ENCODE measurements around the gene BRME1.
A peak's percentile ranks its signal among the peaks of the same experiment; 100 is the strongest.
"Not testable (repeated sequence)": the region's sequence is repeated elsewhere in the genome, so short reads cannot be mapped to it uniquely, and the experiment has no call there.

BRME1 gene

DNA sequence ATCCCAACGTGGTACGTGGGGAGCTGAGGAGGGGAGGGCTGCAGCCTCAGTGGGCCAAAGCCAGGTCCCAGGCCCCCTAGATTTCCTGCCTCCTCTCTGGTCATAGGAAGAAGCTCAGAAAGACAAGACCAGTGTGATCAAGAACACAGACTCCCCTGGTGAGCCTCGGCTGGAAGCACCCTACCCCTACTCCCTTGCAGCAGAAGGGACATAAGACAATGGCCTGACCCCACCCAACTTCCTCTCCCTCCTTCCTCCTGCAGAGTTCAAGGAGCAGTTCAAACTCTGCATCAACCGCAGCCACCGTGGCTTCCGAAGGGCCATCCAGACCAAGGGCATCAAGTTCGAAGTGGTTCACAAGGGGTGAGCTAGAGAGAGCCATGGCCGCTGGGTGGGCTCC, 20.8 kb upstream of the BRME1 start:
- Histone ChIP-seq H3K14ac (ENCODE audit: low read length) (no peak overlapping the region), H2BK15ac (ENCODE audit: low read length) (no peak overlapping the region), H3K4ac (ENCODE audit: low read length) (no peak overlapping the region), H3K36me3 (replicated peaks in 1 of 2; ENCODE audit: control insufficient read depth in 2 of 2, insufficient read depth in 2 of 2, low read length in 2 of 2) (peaks cover 38 to 58% of the 10 kb centered on the region in 2 donors), H4K91ac (ENCODE audit: low read depth, low read length, poor library complexity) (no peak overlapping the region), H3K4me1 (ENCODE audit: control insufficient read depth in 2 of 2, insufficient read depth in 1 of 2, low read depth in 1 of 2, low read length in 2 of 2) (no peaks in the 10 kb centered on the region), H2AK5ac (ENCODE audit: low read depth, low read length) (no peak overlapping the region), H3K23ac (ENCODE audit: low read depth, low read length, poor library complexity) (no peak overlapping the region), H2BK120ac (ENCODE audit: low read depth, low read length) (no peak overlapping the region), H3K9me3 (replicated peaks in 1 of 2; ENCODE audit: control insufficient read depth in 2 of 2, insufficient read depth in 1 of 2, low read depth in 1 of 2, low read length in 2 of 2) (no peaks in the 10 kb centered on the region), H3K4me3 (ENCODE audit: low read length in 2 of 2) (no peak overlapping the region), H3K27ac (replicated peaks; ENCODE audit: low read length) (no peak overlapping the region), H4K8ac (ENCODE audit: low read depth, low read length) (no peak overlapping the region), H3K27me3 (ENCODE audit: control insufficient read depth in 3 of 3, insufficient read depth in 3 of 3, low read depth in 1 of 3, low read length in 3 of 3) (no peaks in the 10 kb centered on the region), H2BK5ac (ENCODE audit: low read length) (no peak overlapping the region), H2AFZ (ENCODE audit: low read length) (no peak overlapping the region), H3K18ac (ENCODE audit: low read length) (no peak overlapping the region), H3K9ac (ENCODE audit: low read depth, low read length, poor library complexity) (peak overlapping the region; percentile 37), H3K79me1 (ENCODE audit: low read depth, low read length) (peaks cover 2% of the 10 kb centered on the region), H3K4me2 (ENCODE audit: insufficient read depth, low read length, poor library complexity, severe bottlenecking) (no peak overlapping the region), H2BK12ac (ENCODE audit: low read length) (no peak overlapping the region)
- WGBS, 2 donors (ENCODE audit: extremely low coverage in 2 of 2, insufficient read length in 2 of 2, insufficient replicate concordance in 1 of 2), result no CpG with 5 or more reads among the region's 8 CpGs
- no peak for DNase-seq (ENCODE audit: low spot score)

DNA sequence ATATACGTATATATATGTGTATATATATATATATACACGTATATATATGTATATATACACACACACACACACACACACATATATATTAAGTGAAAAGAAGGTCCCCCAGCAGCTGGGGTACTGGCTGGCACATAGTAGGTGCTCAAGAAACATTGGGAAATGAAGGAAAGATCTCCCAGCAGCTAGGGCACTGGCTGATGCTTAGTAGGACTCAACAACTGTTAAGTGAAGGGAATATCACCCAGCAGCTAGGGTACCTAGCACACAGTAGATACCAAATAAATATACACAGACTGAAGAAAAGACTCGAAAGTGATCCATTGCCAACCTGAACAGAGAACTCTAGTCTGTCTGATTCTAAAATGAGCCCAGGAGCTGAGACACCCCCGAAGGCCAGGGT, 20.1 kb upstream of the BRME1 start:
- Histone ChIP-seq H2BK5ac (ENCODE audit: low read length) (no peak overlapping the region), H4K8ac (ENCODE audit: low read depth, low read length) (no peak overlapping the region), H3K4me3 (ENCODE audit: low read length in 2 of 2) (no peak overlapping the region), H2BK12ac (ENCODE audit: low read length) (no peak overlapping the region), H3K4me2 (ENCODE audit: insufficient read depth, low read length, poor library complexity, severe bottlenecking) (no peak overlapping the region), H2BK15ac (ENCODE audit: low read length) (no peak overlapping the region), H3K27me3 (ENCODE audit: control insufficient read depth in 3 of 3, insufficient read depth in 3 of 3, low read depth in 1 of 3, low read length in 3 of 3) (no peaks in the 10 kb centered on the region), H2BK120ac (ENCODE audit: low read depth, low read length) (no peak overlapping the region), H3K9ac (ENCODE audit: low read depth, low read length, poor library complexity) (no peak overlapping the region), H2AK5ac (ENCODE audit: low read depth, low read length) (no peak overlapping the region), H3K14ac (ENCODE audit: low read length) (no peak overlapping the region), H3K18ac (ENCODE audit: low read length) (no peak overlapping the region), H4K91ac (ENCODE audit: low read depth, low read length, poor library complexity) (no peak overlapping the region), H3K23ac (ENCODE audit: low read depth, low read length, poor library complexity) (no peak overlapping the region), H3K9me3 (replicated peaks in 1 of 2; ENCODE audit: control insufficient read depth in 2 of 2, insufficient read depth in 1 of 2, low read depth in 1 of 2, low read length in 2 of 2) (peaks cover under 1 to 3% of the 10 kb centered on the region in 2 donors), H3K4me1 (ENCODE audit: control insufficient read depth in 2 of 2, insufficient read depth in 1 of 2, low read depth in 1 of 2, low read length in 2 of 2) (no peaks in the 10 kb centered on the region), H3K36me3 (replicated peaks in 1 of 2; ENCODE audit: control insufficient read depth in 2 of 2, insufficient read depth in 2 of 2, low read length in 2 of 2) (peaks cover 41 to 62% of the 10 kb centered on the region in 2 donors), H2AFZ (ENCODE audit: low read length) (no peak overlapping the region), H3K4ac (ENCODE audit: low read length) (no peak overlapping the region), H3K79me1 (ENCODE audit: low read depth, low read length) (peaks cover 2% of the 10 kb centered on the region), H3K27ac (replicated peaks; ENCODE audit: low read length) (no peak overlapping the region)
- WGBS, 2 donors (ENCODE audit: extremely low coverage in 2 of 2, insufficient read length in 2 of 2, insufficient replicate concordance in 1 of 2), result no CpG with 5 or more reads among the region's 4 CpGs
- no peak for DNase-seq (ENCODE audit: low spot score)

DNA sequence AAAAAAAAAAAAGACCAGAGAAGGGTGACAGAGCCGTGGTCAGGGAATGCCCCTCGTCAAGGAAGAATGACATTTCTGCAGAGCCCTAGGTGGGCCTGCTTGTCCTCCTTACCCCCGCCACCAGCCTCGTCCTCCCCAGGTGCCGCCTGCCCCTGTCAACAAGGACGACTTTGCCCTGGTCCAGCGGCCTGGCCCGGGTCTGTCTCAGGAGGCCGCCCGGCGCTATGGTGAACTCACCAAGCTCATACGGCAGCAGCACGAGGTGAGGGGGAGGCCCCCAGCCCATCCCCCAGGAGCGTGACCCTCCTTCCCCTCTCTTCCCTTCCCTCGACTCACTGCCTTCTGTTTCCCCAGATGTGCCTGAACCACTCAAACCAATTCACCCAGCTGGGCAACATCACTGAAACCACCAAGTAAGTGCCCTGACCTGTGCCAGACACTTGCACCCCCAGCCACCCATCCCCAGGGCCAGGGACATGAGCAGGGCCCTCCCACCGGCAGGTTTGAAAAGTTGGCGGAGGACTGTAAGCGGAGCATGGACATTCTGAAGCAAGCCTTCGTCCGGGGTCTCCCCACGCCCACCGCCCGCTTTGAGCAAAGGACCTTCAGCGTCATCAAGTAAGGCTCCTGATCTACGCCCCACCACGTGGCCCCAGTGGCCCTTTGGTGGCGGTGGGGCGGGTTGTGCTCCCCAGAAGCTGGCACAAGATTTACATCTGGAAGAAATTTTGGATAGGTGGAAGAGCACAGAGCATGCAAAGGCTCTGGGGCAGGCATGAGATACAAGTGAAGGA, 17.5 kb upstream of the BRME1 start:
- Histone ChIP-seq H2AFZ (ENCODE audit: low read length) (no peak overlapping the region), H3K4me2 (ENCODE audit: insufficient read depth, low read length, poor library complexity, severe bottlenecking) (no peak overlapping the region), H2BK120ac (ENCODE audit: low read depth, low read length) (no peak overlapping the region), H3K27me3 (ENCODE audit: control insufficient read depth in 3 of 3, insufficient read depth in 3 of 3, low read depth in 1 of 3, low read length in 3 of 3) (no peaks in the 10 kb centered on the region), H2BK15ac (ENCODE audit: low read length) (no peak overlapping the region), H2BK5ac (ENCODE audit: low read length) (no peak overlapping the region), H3K79me1 (ENCODE audit: low read depth, low read length) (peaks cover 2% of the 10 kb centered on the region), H3K36me3 (replicated peaks in 1 of 2; ENCODE audit: control insufficient read depth in 2 of 2, insufficient read depth in 2 of 2, low read length in 2 of 2) (peaks cover 54 to 82% of the 10 kb centered on the region in 2 donors), H2AK5ac (ENCODE audit: low read depth, low read length) (no peak overlapping the region), H2BK12ac (ENCODE audit: low read length) (no peak overlapping the region), H3K4ac (ENCODE audit: low read length) (no peak overlapping the region), H3K27ac (replicated peaks; ENCODE audit: low read length) (no peak overlapping the region), H4K8ac (ENCODE audit: low read depth, low read length) (no peak overlapping the region), H3K18ac (ENCODE audit: low read length) (peak overlapping the region; percentile 28), H4K91ac (ENCODE audit: low read depth, low read length, poor library complexity) (no peak overlapping the region), H3K9me3 (replicated peaks in 1 of 2; ENCODE audit: control insufficient read depth in 2 of 2, insufficient read depth in 1 of 2, low read depth in 1 of 2, low read length in 2 of 2) (peaks cover 6 to 12% of the 10 kb centered on the region in 2 donors), H3K4me3 (ENCODE audit: low read length in 2 of 2) (no peak overlapping the region), H3K4me1 (ENCODE audit: control insufficient read depth in 2 of 2, insufficient read depth in 1 of 2, low read depth in 1 of 2, low read length in 2 of 2) (no peaks in the 10 kb centered on the region), H3K14ac (ENCODE audit: low read length) (no peak overlapping the region), H3K9ac (ENCODE audit: low read depth, low read length, poor library complexity) (no peak overlapping the region), H3K23ac (ENCODE audit: low read depth, low read length, poor library complexity) (peak overlapping the region; percentile 31)
- WGBS, 2 donors (ENCODE audit: extremely low coverage in 2 of 2, insufficient read length in 2 of 2, insufficient replicate concordance in 1 of 2), result no CpG with 5 or more reads among the region's 28 CpGs
- no peak for DNase-seq (ENCODE audit: low spot score)

DNA sequence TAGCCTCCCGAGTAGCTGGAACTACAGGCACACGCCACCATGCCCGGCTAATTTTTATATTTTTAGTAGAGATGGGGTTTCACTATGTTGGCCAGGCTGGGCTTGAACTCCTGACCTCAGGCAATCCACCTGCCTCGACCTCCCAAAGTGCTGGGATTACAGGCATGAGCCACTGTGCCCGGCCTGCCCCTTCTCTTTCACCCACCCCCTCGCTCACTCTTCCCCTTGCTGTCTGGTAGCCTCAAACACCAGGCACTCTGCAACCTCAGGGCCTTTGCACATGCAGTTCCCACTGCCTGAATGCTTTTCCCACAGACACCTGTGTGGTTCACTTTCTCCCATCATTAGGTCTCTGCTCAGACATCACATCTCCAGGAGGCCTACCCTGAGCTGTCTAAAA, 16.2 kb upstream of the BRME1 start:
- H3K27ac ChIP-seq (replicated peaks; ENCODE audit: low read length); H3K4me1 ChIP-seq (ENCODE audit: control insufficient read depth in 2 of 2, insufficient read depth in 1 of 2, low read depth in 1 of 2, low read length in 2 of 2); H2BK120ac ChIP-seq (ENCODE audit: low read depth, low read length); DNase-seq (ENCODE audit: low spot score); H2AK5ac ChIP-seq (ENCODE audit: low read depth, low read length); H3K4ac ChIP-seq (ENCODE audit: low read length); H2BK12ac ChIP-seq (ENCODE audit: low read length); H4K8ac ChIP-seq (ENCODE audit: low read depth, low read length); H4K91ac ChIP-seq (ENCODE audit: low read depth, low read length, poor library complexity); H2BK5ac ChIP-seq (ENCODE audit: low read length); H3K79me1 ChIP-seq (ENCODE audit: low read depth, low read length); H3K4me2 ChIP-seq (ENCODE audit: insufficient read depth, low read length, poor library complexity, severe bottlenecking); H2BK15ac ChIP-seq (ENCODE audit: low read length); H3K14ac ChIP-seq (ENCODE audit: low read length); H3K4me3 ChIP-seq (ENCODE audit: low read length in 2 of 2); H3K23ac ChIP-seq (ENCODE audit: low read depth, low read length, poor library complexity); H3K9ac ChIP-seq (ENCODE audit: low read depth, low read length, poor library complexity); H3K27me3 ChIP-seq (ENCODE audit: control insufficient read depth in 3 of 3, insufficient read depth in 3 of 3, low read depth in 1 of 3, low read length in 3 of 3); H3K18ac ChIP-seq (ENCODE audit: low read length); H2AFZ ChIP-seq (ENCODE audit: low read length): not testable (repeated sequence)
- H3K36me3 ChIP-seq (replicated peaks in 1 of 2; ENCODE audit: control insufficient read depth in 2 of 2, insufficient read depth in 2 of 2, low read length in 2 of 2), result peaks cover 51 to 81% of the 10 kb centered on the region in 2 donors
- peaks cover 7 to 12% of the 10 kb centered on the region in 2 donors for H3K9me3 ChIP-seq (replicated peaks in 1 of 2; ENCODE audit: control insufficient read depth in 2 of 2, insufficient read depth in 1 of 2, low read depth in 1 of 2, low read length in 2 of 2)
- no CpG with 5 or more reads among the region's 6 CpGs for WGBS, 2 donors (ENCODE audit: extremely low coverage in 2 of 2, insufficient read length in 2 of 2, insufficient replicate concordance in 1 of 2)

Data from neuronal stem cell (in vitro differentiated cells).